Measurements from ENCODE around the gene GIMD1.
"Not testable (repeated sequence)": the region's sequence is repeated elsewhere in the genome, so short reads cannot be mapped to it uniquely, and the experiment has no call there.

GIMD1 gene

DNA sequence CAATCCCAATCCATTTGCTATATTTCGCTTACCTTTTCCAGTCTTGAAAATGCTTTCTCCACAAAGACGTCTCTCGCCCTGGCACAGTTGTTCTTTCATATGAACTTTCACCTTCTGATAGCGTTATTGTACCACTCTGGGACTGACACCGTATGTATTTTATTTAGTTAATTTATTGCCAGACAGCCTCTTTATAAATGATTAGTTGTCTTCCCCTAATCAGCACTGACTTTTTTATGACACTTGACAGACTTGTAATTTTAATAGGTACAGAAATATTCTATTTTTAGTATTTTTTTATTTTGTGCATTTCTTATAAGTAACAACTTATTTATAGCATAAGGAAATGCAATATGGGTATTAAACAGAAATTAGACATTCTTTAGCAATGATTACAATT, at the start of gene GIMD1:
Gene GIMD1, minus strand, starts transcription at position 101 of the 400 bp plus-strand sequence. CDS start 1,343 bp downstream, outside the sequence.
- no peak within 1 kb of the TSS for H3K4me3 ChIP-seq (ENCODE audit: low read depth, low read length)
- H3K27ac ChIP-seq (ENCODE audit: low read depth, low read length) = no peak within 1 kb of the TSS
- H3K4me1 ChIP-seq (ENCODE audit: control insufficient read depth, insufficient read depth, low read length) = peaks cover 4% of the 10 kb centered on the region; the same call in 1 of the 2 replicates
- H3K27me3 ChIP-seq (ENCODE audit: control insufficient read depth, insufficient read depth, low read length) = no peaks in the 10 kb centered on the region
- H3K36me3 ChIP-seq (ENCODE audit: control insufficient read depth, insufficient read depth, low read length) = no peaks in the 10 kb centered on the region
- no peaks in the 10 kb centered on the region for H3K9me3 ChIP-seq (ENCODE audit: control insufficient read depth, insufficient read depth, low read length)
- no peak within 1 kb of the TSS for H3K9ac ChIP-seq (ENCODE audit: low read depth, low read length)

DNA sequence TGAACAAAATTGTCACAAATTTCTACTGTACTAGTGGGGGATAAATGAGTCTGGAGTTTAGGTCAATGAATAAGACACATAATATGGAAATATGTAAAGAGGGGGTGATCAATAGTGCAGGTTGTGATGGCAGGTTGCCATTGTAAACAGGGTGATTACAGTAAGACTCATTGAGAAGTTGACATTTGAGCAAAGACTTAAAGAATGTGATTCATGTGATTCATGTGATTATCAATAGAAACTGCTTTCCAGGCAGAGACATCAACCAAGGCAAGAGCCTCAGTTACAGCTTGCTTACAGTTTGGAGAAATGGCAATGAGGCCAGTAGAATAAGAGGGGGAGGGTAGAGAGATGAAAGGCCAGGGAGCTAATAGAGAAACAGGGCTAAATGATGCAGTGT, 45.8 kb upstream of the GIMD1 start:
- H3K4me3 ChIP-seq (ENCODE audit: low read depth, low read length) = no peak overlapping the region
- no peaks in the 10 kb centered on the region for H3K27me3 ChIP-seq (ENCODE audit: control insufficient read depth, insufficient read depth, low read length)
- peaks cover 18% of the 10 kb centered on the region for H3K4me1 ChIP-seq (ENCODE audit: control insufficient read depth, insufficient read depth, low read length)
- H3K27ac ChIP-seq (ENCODE audit: low read depth, low read length) = no peak overlapping the region
- no peaks in the 10 kb centered on the region for H3K36me3 ChIP-seq (ENCODE audit: control insufficient read depth, insufficient read depth, low read length)
- H3K9me3 ChIP-seq (ENCODE audit: control insufficient read depth, insufficient read depth, low read length) = no peaks in the 10 kb centered on the region
- no peak overlapping the region for H3K9ac ChIP-seq (ENCODE audit: low read depth, low read length)

DNA sequence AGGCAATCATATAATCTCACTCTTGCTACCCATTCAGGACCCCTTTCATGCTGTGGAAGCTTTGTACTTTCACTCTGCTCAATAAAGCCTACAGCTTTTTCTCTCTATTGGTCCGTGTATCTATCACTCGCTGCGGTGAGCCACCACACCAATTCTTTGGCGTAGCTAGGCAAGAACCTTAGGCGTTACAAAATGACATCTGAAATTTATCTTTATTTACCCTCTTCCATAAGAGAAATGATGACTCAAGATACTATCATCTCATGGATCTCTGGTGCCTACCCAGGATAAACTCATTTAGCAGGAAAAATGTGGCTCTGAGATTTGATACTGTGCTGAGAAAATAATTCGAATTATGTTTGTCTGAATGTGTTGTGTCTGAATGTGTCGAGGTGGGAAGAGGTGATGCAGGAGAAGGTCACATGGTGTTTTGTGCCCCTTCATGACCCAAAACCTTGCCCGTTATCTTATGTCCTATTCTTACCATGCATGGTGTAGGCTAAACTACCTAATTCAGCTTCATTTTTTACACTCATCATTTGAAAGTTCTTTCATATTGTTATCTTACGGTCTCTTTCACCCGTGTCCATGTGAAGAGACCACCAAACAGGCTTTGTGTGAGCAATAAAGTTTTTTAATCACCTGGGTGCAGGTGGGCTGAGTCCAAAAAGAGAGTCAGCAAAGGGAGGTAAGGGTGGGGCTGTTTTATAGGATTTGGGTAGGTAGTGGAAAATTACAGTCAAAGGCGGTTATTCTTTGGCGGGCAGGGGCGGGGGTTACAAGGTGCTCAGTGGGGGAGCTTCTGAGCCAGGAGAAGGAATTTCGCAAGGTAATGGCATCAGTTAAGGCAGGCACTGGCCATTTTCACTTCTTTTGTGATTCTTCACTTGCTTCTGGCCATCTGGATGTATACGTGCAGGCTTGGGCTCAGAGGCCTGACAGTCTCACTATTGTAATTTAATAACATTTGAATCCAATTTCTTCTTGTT, 41.6 kb upstream of the GIMD1 start:
- Histone ChIP-seq H3K9me3 (ENCODE audit: control insufficient read depth, insufficient read depth, low read length) (no peaks in the 10 kb centered on the region), H3K27me3 (ENCODE audit: control insufficient read depth, insufficient read depth, low read length) (no peaks in the 10 kb centered on the region), H3K4me3 (ENCODE audit: low read depth, low read length) (no peak overlapping the region), H3K27ac (ENCODE audit: low read depth, low read length) (no peak overlapping the region), H3K4me1 (ENCODE audit: control insufficient read depth, insufficient read depth, low read length) (peaks cover 13% of the 10 kb centered on the region), H3K9ac (ENCODE audit: low read depth, low read length) (0 out of 2 replicates have a peak overlapping the region, but pooled peaks have one; percentile 5), H3K36me3 (ENCODE audit: control insufficient read depth, insufficient read depth, low read length) (no peaks in the 10 kb centered on the region)

DNA sequence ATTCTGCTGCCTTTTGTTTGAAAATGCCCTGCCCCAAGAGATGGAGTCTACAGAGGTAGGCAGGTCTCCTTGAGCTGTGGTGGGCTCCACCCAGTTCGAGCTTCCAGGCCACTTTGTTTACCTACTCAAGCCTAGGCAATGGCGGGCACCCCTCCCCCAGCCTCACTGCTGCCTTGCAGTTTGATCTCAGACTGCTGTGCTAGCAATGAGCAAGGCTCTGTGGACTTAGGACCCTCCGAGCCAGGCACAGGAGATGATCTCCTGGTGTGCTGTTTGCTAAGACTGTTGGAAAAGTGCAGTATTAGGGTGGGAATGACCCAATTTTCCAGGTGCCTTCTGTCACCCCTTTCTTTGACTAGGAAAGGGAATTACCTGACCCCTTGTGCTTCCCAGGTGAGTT, 39.4 kb upstream of the GIMD1 start:
- peaks cover 13% of the 10 kb centered on the region for H3K4me1 ChIP-seq (ENCODE audit: control insufficient read depth, insufficient read depth, low read length)
- not testable (repeated sequence) for H3K9ac ChIP-seq (ENCODE audit: low read depth, low read length); H3K36me3 ChIP-seq (ENCODE audit: control insufficient read depth, insufficient read depth, low read length); H3K27ac ChIP-seq (ENCODE audit: low read depth, low read length); H3K4me3 ChIP-seq (ENCODE audit: low read depth, low read length); H3K27me3 ChIP-seq (ENCODE audit: control insufficient read depth, insufficient read depth, low read length); H3K9me3 ChIP-seq (ENCODE audit: control insufficient read depth, insufficient read depth, low read length)

DNA sequence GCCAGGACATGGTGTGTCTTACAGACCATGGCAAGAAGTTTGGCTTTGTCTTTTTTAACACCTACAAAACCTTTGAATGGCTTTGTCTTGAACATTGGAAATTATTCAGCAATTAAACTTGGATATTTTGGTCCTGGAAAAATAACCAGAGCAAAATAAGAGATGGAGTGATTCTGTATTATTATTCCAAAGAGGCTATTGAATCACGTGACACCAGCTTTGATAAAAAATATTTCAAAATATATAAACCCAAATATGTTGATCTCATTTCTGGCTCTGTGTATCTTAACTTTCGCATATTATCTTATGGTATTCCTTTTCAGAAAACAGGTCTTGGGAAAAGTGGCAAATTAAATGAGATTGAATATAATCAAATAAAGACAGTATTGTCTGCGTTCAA, 32.6 kb upstream of the GIMD1 start:
- H3K36me3 ChIP-seq (ENCODE audit: control insufficient read depth, insufficient read depth, low read length) = no peaks in the 10 kb centered on the region
- no peaks in the 10 kb centered on the region for H3K9me3 ChIP-seq (ENCODE audit: control insufficient read depth, insufficient read depth, low read length)
- no peak overlapping the region for H3K4me3 ChIP-seq (ENCODE audit: low read depth, low read length)
- no peak overlapping the region for H3K27ac ChIP-seq (ENCODE audit: low read depth, low read length)
- H3K27me3 ChIP-seq (ENCODE audit: control insufficient read depth, insufficient read depth, low read length) = no peaks in the 10 kb centered on the region
- no peaks in the 10 kb centered on the region for H3K4me1 ChIP-seq (ENCODE audit: control insufficient read depth, insufficient read depth, low read length)
- no peak overlapping the region for H3K9ac ChIP-seq (ENCODE audit: low read depth, low read length)

GRCh38 chr4:106398898-106399297, 30.3 kb upstream of the GIMD1 start:
- H3K9ac ChIP-seq (ENCODE audit: low read depth, low read length); H3K27ac ChIP-seq (ENCODE audit: low read depth, low read length); H3K27me3 ChIP-seq (ENCODE audit: control insufficient read depth, insufficient read depth, low read length); H3K9me3 ChIP-seq (ENCODE audit: control insufficient read depth, insufficient read depth, low read length); H3K4me3 ChIP-seq (ENCODE audit: low read depth, low read length); H3K36me3 ChIP-seq (ENCODE audit: control insufficient read depth, insufficient read depth, low read length); H3K4me1 ChIP-seq (ENCODE audit: control insufficient read depth, insufficient read depth, low read length): not testable (repeated sequence)

GRCh38 chr4:106395582-106395981, 27.0 kb upstream of the GIMD1 start:
- Histone ChIP-seq H3K27me3 (ENCODE audit: control insufficient read depth, insufficient read depth, low read length) (no peaks in the 10 kb centered on the region), H3K4me3 (ENCODE audit: low read depth, low read length) (no peak overlapping the region), H3K36me3 (ENCODE audit: control insufficient read depth, insufficient read depth, low read length) (no peaks in the 10 kb centered on the region), H3K27ac (ENCODE audit: low read depth, low read length) (no peak overlapping the region), H3K9ac (ENCODE audit: low read depth, low read length) (no peak overlapping the region), H3K9me3 (ENCODE audit: control insufficient read depth, insufficient read depth, low read length) (0 out of 2 replicates have a peak, but pooled peaks cover 2% of the 10 kb centered on the region), H3K4me1 (ENCODE audit: control insufficient read depth, insufficient read depth, low read length) (no peaks in the 10 kb centered on the region)

DNA sequence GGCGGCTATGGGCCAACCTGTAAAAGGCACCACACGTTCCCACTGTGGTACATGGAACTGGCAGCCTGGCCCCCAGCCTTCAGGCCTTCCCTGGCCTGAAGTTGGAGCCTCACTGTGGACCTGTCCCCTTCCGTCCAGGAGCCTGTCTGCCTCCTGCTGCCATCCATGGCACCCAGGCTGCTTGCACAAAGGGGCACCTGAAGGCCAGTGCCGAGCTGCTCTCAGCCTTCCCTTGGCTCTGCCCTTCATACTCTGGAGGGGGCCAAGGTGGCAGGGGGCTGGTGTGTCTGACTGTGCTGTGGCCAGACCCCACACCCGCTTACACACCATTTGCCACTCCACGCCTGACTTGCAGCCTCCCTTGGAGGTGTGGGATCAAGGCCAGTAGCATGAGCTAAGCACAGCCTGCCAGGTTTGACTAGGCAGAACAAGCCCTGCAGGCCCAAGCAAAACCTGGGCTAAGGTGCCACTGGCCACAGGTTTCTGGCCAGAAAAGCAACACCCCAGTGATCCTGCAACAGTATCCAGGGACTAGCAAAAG, 17.3 kb upstream of the GIMD1 start:
- Histone ChIP-seq H3K27ac (ENCODE audit: low read depth, low read length) (no peak overlapping the region), H3K9ac (ENCODE audit: low read depth, low read length) (no peak overlapping the region), H3K4me1 (ENCODE audit: control insufficient read depth, insufficient read depth, low read length) (no peaks in the 10 kb centered on the region), H3K27me3 (ENCODE audit: control insufficient read depth, insufficient read depth, low read length) (no peaks in the 10 kb centered on the region), H3K4me3 (ENCODE audit: low read depth, low read length) (no peak overlapping the region), H3K36me3 (ENCODE audit: control insufficient read depth, insufficient read depth, low read length) (no peaks in the 10 kb centered on the region), H3K9me3 (ENCODE audit: control insufficient read depth, insufficient read depth, low read length) (peaks cover 3% of the 10 kb centered on the region; the same call in 1 of the 2 replicates)

GRCh38 chr4:106384878-106385277, 16.3 kb upstream of the GIMD1 start:
- H3K27ac ChIP-seq (ENCODE audit: low read depth, low read length) = no peak overlapping the region

DNA sequence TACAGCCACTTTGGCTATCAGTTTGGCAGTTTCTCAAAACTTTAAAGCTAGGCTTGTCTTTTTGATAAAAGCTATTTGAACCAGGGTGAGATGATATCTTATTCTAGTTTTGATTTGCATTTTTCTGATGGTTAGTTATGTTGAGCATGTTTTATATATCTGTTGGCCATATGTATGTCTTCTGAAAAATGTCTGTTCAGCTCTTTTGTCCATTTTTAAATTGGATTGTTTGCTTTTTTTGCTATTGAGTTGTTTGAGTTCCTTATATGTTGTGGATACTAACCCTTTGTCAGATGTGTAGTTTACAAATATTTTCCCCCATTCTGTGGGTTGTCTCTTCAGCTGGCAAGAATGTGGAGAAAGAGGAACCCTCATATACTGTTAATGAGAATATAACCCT, 11.6 kb upstream of the GIMD1 start:
- Histone ChIP-seq H3K4me3 (ENCODE audit: low read depth, low read length) (no peak overlapping the region), H3K4me1 (ENCODE audit: control insufficient read depth, insufficient read depth, low read length) (no peaks in the 10 kb centered on the region), H3K9me3 (ENCODE audit: control insufficient read depth, insufficient read depth, low read length) (no peaks in the 10 kb centered on the region), H3K9ac (ENCODE audit: low read depth, low read length) (no peak overlapping the region), H3K36me3 (ENCODE audit: control insufficient read depth, insufficient read depth, low read length) (no peaks in the 10 kb centered on the region), H3K27me3 (ENCODE audit: control insufficient read depth, insufficient read depth, low read length) (no peaks in the 10 kb centered on the region), H3K27ac (ENCODE audit: low read depth, low read length) (no peak overlapping the region)

More at GRCh38 chr4:106384878-106385277, 16.3 kb upstream of the GIMD1 start:
- peaks cover 3% of the 10 kb centered on the region; the same call in 1 of the 2 replicates for H3K9me3 ChIP-seq (ENCODE audit: control insufficient read depth, insufficient read depth, low read length)
- no peaks in the 10 kb centered on the region for H3K4me1 ChIP-seq (ENCODE audit: control insufficient read depth, insufficient read depth, low read length)
- no peaks in the 10 kb centered on the region for H3K36me3 ChIP-seq (ENCODE audit: control insufficient read depth, insufficient read depth, low read length)
- no peaks in the 10 kb centered on the region for H3K27me3 ChIP-seq (ENCODE audit: control insufficient read depth, insufficient read depth, low read length)
- H3K9ac ChIP-seq (ENCODE audit: low read depth, low read length) = no peak overlapping the region
- no peak overlapping the region for H3K4me3 ChIP-seq (ENCODE audit: low read depth, low read length)

DNA sequence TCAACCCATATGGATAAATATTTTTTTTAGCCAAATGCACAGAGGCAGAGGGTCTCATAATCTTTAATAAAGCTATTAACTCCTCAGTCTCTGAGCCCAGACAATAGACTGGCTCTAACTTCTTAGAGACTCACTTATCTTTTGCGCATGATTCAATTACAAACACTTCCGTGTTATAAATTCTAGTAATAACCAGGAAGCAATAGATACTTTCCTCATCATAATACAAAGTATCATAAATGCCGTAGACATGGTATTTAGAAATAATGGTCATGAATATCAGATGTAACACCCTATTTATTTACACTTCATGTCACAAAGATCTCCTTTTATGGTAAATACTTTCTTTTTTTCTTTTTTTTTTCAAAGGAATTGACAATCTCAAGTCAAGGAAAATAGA, 4.4 kb upstream of the GIMD1 start:
- H3K27ac ChIP-seq (ENCODE audit: low read depth, low read length) = no peak overlapping the region
- H3K4me1 ChIP-seq (ENCODE audit: control insufficient read depth, insufficient read depth, low read length) = no peaks in the 10 kb centered on the region
- no peak overlapping the region for H3K4me3 ChIP-seq (ENCODE audit: low read depth, low read length)
- no peaks in the 10 kb centered on the region for H3K36me3 ChIP-seq (ENCODE audit: control insufficient read depth, insufficient read depth, low read length)
- H3K9ac ChIP-seq (ENCODE audit: low read depth, low read length) = no peak overlapping the region
- H3K9me3 ChIP-seq (ENCODE audit: control insufficient read depth, insufficient read depth, low read length) = no peaks in the 10 kb centered on the region
- H3K27me3 ChIP-seq (ENCODE audit: control insufficient read depth, insufficient read depth, low read length) = no peaks in the 10 kb centered on the region

Data from HUES48 (cell line).